ENCODE data around the gene MED25. TPM values are rescaled to one million over a fixed set of nuclear protein-coding genes. Genes with fewer than 3 reads are reported as not detected.

MED25 gene
- polyA plus RNA-seq, 1 of the 3 experiments (the other 2 are of a cell fraction), result 30.2 TPM

DNA sequence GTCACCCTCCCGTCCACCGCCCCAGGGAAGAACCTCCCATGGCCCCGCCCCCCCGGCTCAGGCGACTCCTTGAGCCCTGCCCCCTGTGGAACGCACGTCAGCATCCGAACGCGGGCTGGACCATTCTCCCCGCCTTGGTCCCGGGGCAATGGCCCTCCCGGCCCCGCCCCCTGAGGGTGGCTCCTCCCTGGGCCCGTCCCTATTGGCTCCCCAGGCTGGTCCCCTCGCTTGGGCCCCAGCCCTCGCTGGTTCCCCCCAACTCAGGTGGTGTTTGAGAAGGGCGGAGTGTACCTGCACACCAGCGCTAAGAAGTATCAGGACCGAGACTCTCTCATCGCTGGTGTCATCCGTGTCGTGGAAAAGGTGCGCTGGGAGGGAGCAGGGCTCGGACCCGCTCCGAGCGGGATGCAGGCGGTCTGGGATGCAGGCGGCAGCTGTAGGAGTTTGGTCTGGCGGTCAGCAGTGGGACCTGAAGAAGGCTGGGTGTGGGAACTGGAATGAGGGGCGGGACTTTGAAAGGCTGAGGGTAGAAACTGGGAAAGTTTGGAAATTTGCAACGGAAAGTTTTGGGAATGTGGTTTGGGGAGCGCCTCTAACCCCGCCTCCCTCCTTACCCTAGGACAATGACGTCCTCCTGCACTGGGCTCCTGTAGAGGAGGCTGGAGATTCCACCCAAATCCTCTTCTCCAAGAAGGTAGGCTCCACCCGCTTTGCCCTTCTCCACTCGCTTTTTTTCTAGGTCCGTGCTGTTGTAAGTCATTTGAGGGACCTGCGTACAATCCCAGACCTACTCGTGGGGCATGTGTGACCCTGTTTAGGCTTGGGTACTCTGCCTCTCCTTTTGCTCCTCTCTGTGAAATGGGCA, 60.0 kb downstream of the MED25 start:
- peak overlapping the region; percentile 96 to 99 for H3K27ac ChIP-seq (ENCODE audit: low read depth in 2 of 2, low read length in 1 of 2)
- POLR2A ChIA-PET, result interaction anchor here (0.7 to 3.5 kb wide), 5 partner anchors 10 to 236 kb away, joined by 3 to 22 read pairs (median 9); partner anchors contain the start of genes FUZ, PNKP, PTOV1 and SCAF1
- peak; percentile 98 for DNase-seq
- peaks cover 49% of the 10 kb centered on the region for H3K79me2 ChIP-seq (ENCODE audit: insufficient read depth)
- H3K9me2 ChIP-seq, result no peaks in the 10 kb centered on the region
- peaks cover 7 to 23% of the 10 kb centered on the region in 2 experiments; a peak in 3 of 4 replicates for H3K4me1 ChIP-seq (ENCODE audit: control insufficient read depth in 1 of 2, insufficient read depth in 2 of 2, low read depth in 1 of 2, low read length in 1 of 2)
- no peaks in the 10 kb centered on the region for H3F3A ChIP-seq (replicated peaks; ENCODE audit: insufficient read depth)
- H3K9ac ChIP-seq, result peak overlapping the region; percentile 97
- H4K20me1 ChIP-seq (ENCODE audit: insufficient read depth), result no peaks in the 10 kb centered on the region
- peak overlapping the region; percentile 98 to 99 for H3K4me3 ChIP-seq (ENCODE audit: low read depth in 2 of 2, low read length in 1 of 2)
- peak overlapping the region; percentile 97 for H3K4me2 ChIP-seq
- CTCF ChIA-PET, result interaction anchor here (0.6 to 1.1 kb wide), 4 partner anchors 11 to 135 kb away, joined by 3 to 6 read pairs (median 4); no protein-coding TSS in a partner anchor
- H2AFZ ChIP-seq (ENCODE audit: low read depth), result peak overlapping the region; percentile 84
- whole genome bisulfite sequencing (ENCODE audit: low lambda C conversion rate), result 15% methylated on average over 30 of the region's 41 CpGs
- no peaks in the 10 kb centered on the region for H3K9me3 ChIP-seq
- no peaks in the 10 kb centered on the region for H3K27me3 ChIP-seq (ENCODE audit: insufficient read depth)
- no peak for TF ChIP-seq SMC3 (IDR thresholded peaks at IDR 0.05; ENCODE audit: low read depth, low read length)
- TF ChIP-seq REST (IDR thresholded peaks at IDR 0.05; ENCODE audit: low read depth, low read length), result 0 out of 2 replicates have a peak, but pooled peaks have one; percentile 4
- TF ChIP-seq CTCF (IDR thresholded peaks at IDR 0.05), result no peak
- peak; percentile 55; the same call in 1 of the 2 replicates for TF ChIP-seq RFX5 (IDR thresholded peaks at IDR 0.05; ENCODE audit: low read length)
- TF ChIP-seq, protein P1, sequence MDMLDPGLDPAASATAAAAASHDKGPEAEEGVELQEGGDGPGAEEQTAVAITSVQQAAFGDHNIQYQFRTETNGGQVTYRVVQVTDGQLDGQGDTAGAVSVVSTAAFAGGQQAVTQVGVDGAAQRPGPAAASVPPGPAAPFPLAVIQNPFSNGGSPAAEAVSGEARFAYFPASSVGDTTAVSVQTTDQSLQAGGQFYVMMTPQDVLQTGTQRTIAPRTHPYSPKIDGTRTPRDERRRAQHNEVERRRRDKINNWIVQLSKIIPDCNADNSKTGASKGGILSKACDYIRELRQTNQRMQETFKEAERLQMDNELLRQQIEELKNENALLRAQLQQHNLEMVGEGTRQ (IDR thresholded peaks at IDR 0.05; ENCODE audit: borderline replicate concordance, low read depth, low read length), result no peak
- TF ChIP-seq, protein P2, sequence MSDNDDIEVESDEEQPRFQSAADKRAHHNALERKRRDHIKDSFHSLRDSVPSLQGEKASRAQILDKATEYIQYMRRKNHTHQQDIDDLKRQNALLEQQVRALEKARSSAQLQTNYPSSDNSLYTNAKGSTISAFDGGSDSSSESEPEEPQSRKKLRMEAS (IDR thresholded peaks at IDR 0.05; ENCODE audit: low read depth), result 0 out of 2 replicates have a peak, but pooled peaks have one; percentile 38
- no peak for TF ChIP-seq TEAD4 (IDR thresholded peaks at IDR 0.05; ENCODE audit: borderline replicate concordance, insufficient read depth)
- peaks cover 37 to 48% of the 10 kb centered on the region in 2 experiments for H3K36me3 ChIP-seq (replicated peaks in 1 of 2; ENCODE audit: control insufficient read depth in 1 of 2, insufficient read depth in 2 of 2, low read length in 1 of 2)
